Esophagus muscularis mucosa (tissue), 4 donors: ENCODE results near the gene OAT. TPM values are rescaled to one million over a fixed set of nuclear protein-coding genes. Genes with fewer than 3 reads are reported as not detected.
A peak's percentile ranks its signal among the peaks of the same experiment; 100 is the strongest.

Experiments used
- DNase-seq: peaks from one replicate; pipeline ENCODE4 v3.0.0-alpha.2; 2017; ENCODE audit errors: extremely low spot score
- H3K27ac ChIP-seq, 4 donors: fragments of 200-600 bp; sonication (generic); replicated peaks in 1 of 4; 1 replicate in 3 of 4; 2 replicates in 1 of 4; pipeline ENCODE4 v1.5.1; 2016 to 2019; ENCODE audit warnings: mild to moderate bottlenecking in 1 of 4
- H3K27me3 ChIP-seq, 4 donors: fragments of 200-600 bp; sonication (generic); one replicate each; pipeline versions ENCODE4 v1.5.1 to v1.6.0; 2016 to 2019
- H3K36me3 ChIP-seq, 4 donors: fragments of 200-600 bp; sonication (generic); one replicate each; pipeline ENCODE4 v1.5.1; 2016 to 2019
- H3K4me1 ChIP-seq, 4 donors: fragments of 200-600 bp; sonication (generic); one replicate each; pipeline ENCODE4 v1.5.1; 2016 to 2019
- H3K4me3 ChIP-seq, 4 donors: fragments of 200-600 bp; sonication (generic); 1 replicate in 2 of 4; 2 replicates in 2 of 4; pipeline ENCODE4 v1.5.1; 2016 to 2019; ENCODE audit warnings: mild to moderate bottlenecking in 4 of 4, moderate library complexity in 1 of 4
- H3K9me3 ChIP-seq, 4 donors: fragments of 200-600 bp; sonication (generic); 1 replicate in 3 of 4; 2 replicates in 1 of 4; pipeline ENCODE4 v1.5.1; 2016 to 2019
- CTCF ChIP-seq, 3 experiments: fragments of 200-600 bp in 2 of 3; fragments of 450-650 bp in 1 of 3; sonication (generic) in 2 of 3; IDR thresholded peaks; one replicate each; pipeline ENCODE4 v1.5.1; 2017 to 2019; ENCODE audit warnings: antibody characterized with exemption in 3 of 3, mild to moderate bottlenecking in 2 of 3, moderate library complexity in 1 of 3
- EP300 ChIP-seq: sonication (generic); formaldehyde crosslinking; IDR thresholded peaks from one replicate; pipeline ENCODE4 v1.6.1; 2017; ENCODE audit warnings: antibody characterized with exemption
- POLR2A ChIP-seq: fragments of 450-650 bp; IDR thresholded peaks from one replicate; pipeline ENCODE4 v1.6.1; 2017; ENCODE audit warnings: antibody characterized with exemption, moderate library complexity, mild to moderate bottlenecking, low read depth
- POLR2AphosphoS5 ChIP-seq, 2 donors: sonication (generic); formaldehyde crosslinking; IDR thresholded peaks; one replicate each; pipeline ENCODE4 v1.6.1; 2017; ENCODE audit warnings: antibody characterized with exemption in 2 of 2
- WGBS: methylation state at CpG from one replicate; pipeline ENCODE4 v1.1.5; 2018; 5-methylcytosine and 5-hydroxymethylcytosine counted together
- intact Hi-C: fragments of 100-400 bp; cut with DNase I; formaldehyde crosslinking; loops from one replicate; pipeline ENCODE4 v1.15.1; 2023
- total RNA-seq, 4 donors: library from RNA; depleted of rRNA; stranded (reverse); fragments of >200 nt; gene quantifications; one replicate each; pipeline versions ENCODE4 v1.1.0 to v1.2.1, GENCODE V29; 2016

OAT gene
- total RNA-seq, 4 donors from 2014 or later, result 98.8 to 169 (median 143) TPM

GRCh38 chr10:124451276-124451675 lies 32.6 kb upstream of the OAT start:
- 45% methylated on average over 6 of the region's 6 CpGs for WGBS
- no peak overlapping the region for H3K27ac ChIP-seq
- intact Hi-C loops, result no loop called here

GRCh38 chr10:124450783-124451057 lies 32.0 kb upstream of the OAT start:
- no peak overlapping the region for H3K4me3 ChIP-seq
- H3K27ac ChIP-seq, result no peak overlapping the region
- peaks cover 7 to 97% (median 46%) of the 10 kb centered on the region in 4 donors for H3K27me3 ChIP-seq
- H3K4me1 ChIP-seq, result peaks cover 17 to 40% (median 38%) of the 10 kb centered on the region in 4 donors
- H3K36me3 ChIP-seq, result no peaks in the 10 kb centered on the region
- no peak for DNase-seq
- H3K9me3 ChIP-seq, result no peaks in the 10 kb centered on the region
- no peak for TF ChIP-seq POLR2A
- TF ChIP-seq CTCF (IDR thresholded peaks at IDR 0.05), result no peak
- TF ChIP-seq EP300, result no peak
- TF ChIP-seq POLR2AphosphoS5 (IDR thresholded peaks at IDR 0.05), result no peak
- no CpG with 5 or more reads among the region's 5 CpGs for WGBS
- intact Hi-C loops, result no loop called here

More at GRCh38 chr10:124451276-124451675, 32.6 kb upstream of the OAT start:
- Histone ChIP-seq H3K27me3 (peaks cover 7 to 94% (median 46%) of the 10 kb centered on the region in 4 donors), H3K9me3 (no peaks in the 10 kb centered on the region), H3K36me3 (no peaks in the 10 kb centered on the region), H3K4me3 (no peak overlapping the region), H3K4me1 (peaks cover 17 to 40% (median 38%) of the 10 kb centered on the region in 4 donors)
- DNase-seq, result no peak
- TF ChIP-seq EP300, result no peak

DNA sequence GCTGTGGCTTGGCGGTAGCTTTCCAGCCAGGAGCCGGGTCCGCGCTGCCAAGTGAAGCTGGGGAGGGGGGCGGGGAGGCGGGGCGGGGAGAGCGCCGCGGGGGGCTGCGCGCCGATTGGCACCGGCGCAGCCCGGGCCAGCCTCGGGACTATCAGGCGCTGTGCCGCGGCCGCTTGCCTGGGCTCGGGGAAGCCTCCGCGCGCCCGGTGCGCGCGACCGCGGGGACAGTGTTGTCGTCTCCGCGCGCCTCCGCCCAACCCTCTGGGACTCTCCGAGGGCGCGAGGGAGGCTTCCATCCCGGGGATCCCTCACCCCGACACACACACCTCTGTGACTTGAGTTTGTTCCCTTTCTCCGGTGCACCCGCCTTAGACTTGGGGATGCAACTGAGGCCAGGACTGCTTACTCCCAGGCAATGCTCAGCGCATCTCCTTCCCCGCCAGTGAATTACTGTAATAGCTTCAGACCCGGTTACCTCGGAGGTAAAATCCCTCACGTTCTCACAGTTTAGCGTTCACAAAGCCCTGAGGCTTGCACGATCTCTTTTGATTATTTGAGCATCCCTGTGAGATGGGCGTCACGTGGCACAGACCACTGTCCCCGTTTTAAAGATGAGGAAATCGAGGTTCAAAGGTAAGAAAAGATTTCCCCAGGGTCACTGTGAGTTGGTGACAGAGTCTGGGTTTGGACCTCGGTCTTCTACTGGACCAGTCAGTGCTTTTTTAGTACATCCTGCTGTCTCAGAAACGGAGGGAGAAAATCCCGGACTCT lies 31.5 kb upstream of the OAT start, which contains the start of gene NKX1-2:
Gene NKX1-2 (minus strand): TSS at position 24 of the 771 bp plus-strand sequence. CDS start 92 bp downstream, outside the sequence.
- H3K27ac ChIP-seq, result no peak within 1 kb of the TSS
- intact Hi-C loops, result no loop called here
- peaks cover 7 to 92% (median 46%) of the 10 kb centered on the region in 4 donors for H3K27me3 ChIP-seq
- 5% methylated on average over 25 of the region's 57 CpGs for WGBS
- H3K9me3 ChIP-seq, result no peaks in the 10 kb centered on the region
- TF ChIP-seq EP300, result no peak
- no peak for TF ChIP-seq CTCF (IDR thresholded peaks at IDR 0.05)
- TF ChIP-seq POLR2A, result no peak
- no peak for TF ChIP-seq POLR2AphosphoS5 (IDR thresholded peaks at IDR 0.05)
- H3K4me3 ChIP-seq, result peak within 1 kb of the TSS; percentile 32 to 38 (median 36)
- peaks cover 17 to 40% (median 38%) of the 10 kb centered on the region in 4 donors for H3K4me1 ChIP-seq
- DNase-seq, result no peak
- H3K36me3 ChIP-seq, result no peaks in the 10 kb centered on the region

- intact Hi-C loops, result no loop called here
- DNase-seq, result no peak
- WGBS, result under 1% methylated on average over 32 of the region's 59 CpGs
- Histone ChIP-seq H3K4me1 (peaks cover 17 to 40% (median 38%) of the 10 kb centered on the region in 4 donors), H3K36me3 (no peaks in the 10 kb centered on the region), H3K9me3 (no peaks in the 10 kb centered on the region), H3K4me3 (peak overlapping the region; percentile 32 to 38 (median 36)), H3K27me3 (peaks cover 7 to 89% (median 46%) of the 10 kb centered on the region in 4 donors), H3K27ac (no peak overlapping the region)
- no peak for TF ChIP-seq POLR2AphosphoS5 (IDR thresholded peaks at IDR 0.05)
These were observed 30.7 kb upstream of the OAT start for GRCh38 chr10:124449170-124450011.

- whole genome bisulfite sequencing, result 4% methylated on average over 21 of the region's 26 CpGs
- no peaks in the 10 kb centered on the region for H3K36me3 ChIP-seq
- intact Hi-C loops, result no loop called here
- H3K4me1 ChIP-seq, result peaks cover 17 to 40% (median 38%) of the 10 kb centered on the region in 4 donors
- no peak for DNase-seq
- H3K27me3 ChIP-seq, result peaks cover 7 to 92% (median 46%) of the 10 kb centered on the region in 4 donors
- H3K4me3 ChIP-seq, result no peak overlapping the region
- no peak overlapping the region for H3K27ac ChIP-seq
- TF ChIP-seq POLR2AphosphoS5 (IDR thresholded peaks at IDR 0.05), result no peak
- no peaks in the 10 kb centered on the region for H3K9me3 ChIP-seq
These were observed 30.0 kb upstream of the OAT start for GRCh38 chr10:124448696-124449169.
